ENCODE measurements around the gene SUSD6.

DNA sequence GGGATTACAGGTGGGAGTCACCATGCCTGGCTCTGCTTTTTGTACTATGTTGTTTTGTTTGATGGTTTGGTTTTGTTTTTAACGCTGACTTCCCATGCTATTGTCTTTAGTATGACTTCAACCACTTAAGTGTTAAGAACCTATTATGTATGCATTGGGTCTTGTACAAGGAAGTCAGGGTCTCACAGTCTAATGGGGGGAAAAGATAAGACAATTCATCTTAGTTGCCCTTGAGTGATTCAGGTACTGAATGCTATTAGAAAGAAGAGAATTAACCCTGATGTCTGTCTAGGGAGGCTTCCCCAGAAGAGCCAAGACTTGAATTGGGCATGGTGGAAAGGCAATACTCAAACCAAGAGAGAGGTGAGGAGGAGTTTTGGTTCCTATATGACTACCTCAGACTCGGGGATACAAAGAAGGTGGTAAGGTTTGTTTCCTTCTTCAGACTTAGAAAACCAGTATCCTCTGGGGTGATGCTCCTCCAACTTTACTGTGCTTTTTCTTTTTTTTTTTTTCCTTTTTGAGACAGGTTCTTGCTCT is 64.6 kb downstream of the SUSD6 start:
- TF ChIP-seq CTCF (IDR thresholded peaks at IDR 0.05; ENCODE audit: low read depth, low read length), result no peak
- TF ChIP-seq EZH2phosphoT487 (IDR thresholded peaks at IDR 0.05; ENCODE audit: low read depth), result no peak

All from OCI-LY3 (cell line).